H1 (cell line): Measurements from ENCODE around the gene SNX7. TPM values are rescaled to one million over a fixed set of nuclear protein-coding genes. Genes with fewer than 3 reads are reported as not detected.
A peak's percentile ranks its signal among the peaks of the same experiment; 100 is the strongest.

ENCODE experiments used
- CTCF ChIA-PET: fragments of 300-600 bp; sonication (Branson Sonifier 250); formaldehyde crosslinking; loops from one replicate; lab custom pipeline; 2021; ENCODE audit not compliant: partially characterized antibody; lab: Charles Lee
- POLR2A ChIA-PET: fragments of 300-600 bp; sonication (Branson Sonifier 250); formaldehyde crosslinking; loops from one replicate; lab custom pipeline; 2021; ENCODE audit warnings: inconsistent platforms; ENCODE audit not compliant: partially characterized antibody; lab: Charles Lee
- DNase-seq, 2 experiments: peaks; one replicate each; pipeline versions ENCODE4 v3.0.0 to v3.0.0-alpha.2; 2010 to 2022; ENCODE audit warnings: low spot score in 2 of 2, low read depth in 1 of 2, mixed read lengths in 1 of 2
- FAIRE-seq: peaks from 2 replicates; lab custom pipeline; 2011; peaks lifted over from hg19 to GRCh38; lab: Jason Lieb, UNC
- H2AFZ ChIP-seq: 2 replicates; pipeline ENCODE4 v1.8.1; 2012; ENCODE audit warnings: low read length, inconsistent platforms
- H2AK5ac ChIP-seq: 2 replicates; pipeline ENCODE4 v1.6.1; 2013; ENCODE audit warnings: low read depth, low read length
- H2BK120ac ChIP-seq: replicated peaks from 2 replicates; pipeline ENCODE3; 2013; ENCODE audit warnings: low read depth, low read length, inconsistent platforms
- H2BK12ac ChIP-seq: 2 replicates; pipeline ENCODE4 v1.6.1; 2013; ENCODE audit warnings: low read depth, low read length
- H2BK15ac ChIP-seq: 2 replicates; pipeline ENCODE4 v1.6.1; 2013; ENCODE audit warnings: low read length
- H2BK20ac ChIP-seq: 2 replicates; pipeline ENCODE4 v1.6.1; 2013; ENCODE audit warnings: low read length
- H2BK5ac ChIP-seq: 2 replicates; pipeline ENCODE4 v1.6.1; 2013; ENCODE audit warnings: low read depth, low read length
- H3K14ac ChIP-seq: 2 replicates; pipeline ENCODE4 v1.6.1; 2013; ENCODE audit warnings: inconsistent platforms; ENCODE audit not compliant: insufficient read length
- H3K18ac ChIP-seq: 2 replicates; pipeline ENCODE4 v1.6.1; 2013; ENCODE audit warnings: low read length; ENCODE audit errors: extremely low read depth
- H3K23ac ChIP-seq: 2 replicates; pipeline ENCODE4 v1.6.1; 2013; ENCODE audit warnings: inconsistent platforms; ENCODE audit not compliant: insufficient read length
- H3K23me2 ChIP-seq: 2 replicates; pipeline ENCODE4 v1.6.1; 2013; ENCODE audit warnings: low read depth, low read length
- H3K27ac ChIP-seq: 2 replicates; pipeline ENCODE4 v1.6.1; 2011; ENCODE audit warnings: low read depth, low read length, inconsistent platforms
- H3K27me3 ChIP-seq, 4 experiments: replicated peaks in 1 of 4; 1 replicate in 1 of 4; 2 replicates in 3 of 4; pipeline versions ENCODE4 v1.6.1 to v1.8.1; 2011 to 2013; ENCODE audit warnings: low read length in 3 of 4, mild to moderate bottlenecking in 3 of 4, inconsistent platforms in 2 of 4, mixed read lengths in 2 of 4, moderate library complexity in 1 of 4; ENCODE audit not compliant: control insufficient read depth in 3 of 4, insufficient read depth in 3 of 4; ENCODE audit errors: extremely low read depth in 1 of 4
- H3K36me3 ChIP-seq, 4 experiments: 2 replicates each; pipeline versions ENCODE4 v1.6.1 to v1.8.1; 2011 to 2013; ENCODE audit warnings: mild to moderate bottlenecking in 4 of 4, low read length in 3 of 4, moderate library complexity in 2 of 4, control low read depth in 1 of 4, inconsistent platforms in 1 of 4; ENCODE audit not compliant: insufficient read depth in 4 of 4, control insufficient read depth in 2 of 4
- H3K4ac ChIP-seq: replicated peaks from 2 replicates; pipeline ENCODE3; 2013; ENCODE audit warnings: low read length, low read depth, mixed read lengths, inconsistent platforms; ENCODE audit not compliant: insufficient read length
- H3K4me1 ChIP-seq, 4 experiments: replicated peaks in 1 of 4; 1 replicate in 1 of 4; 2 replicates in 3 of 4; pipeline versions ENCODE4 v1.6.1 to v1.8.1; 2011 to 2013; ENCODE audit warnings: low read length in 3 of 4, inconsistent platforms in 2 of 4, mixed read lengths in 1 of 4; ENCODE audit not compliant: insufficient read depth in 4 of 4, control insufficient read depth in 3 of 4
- H3K4me2 ChIP-seq, 2 experiments: 2 replicates each; pipeline versions ENCODE4 v1.6.1 to v1.8.1; 2011 to 2013; ENCODE audit warnings: low read depth in 2 of 2, low read length in 2 of 2, control low read depth in 1 of 2, inconsistent platforms in 1 of 2, mild to moderate bottlenecking in 1 of 2; ENCODE audit not compliant: insufficient read depth in 1 of 2
- H3K4me3 ChIP-seq, 4 experiments: fragments of 200-600, 300-600 bp in 1 of 4; sonication (generic), shearing (Covaris generic), sonication (Bioruptor Twin) in 1 of 4; 2 replicates each; pipeline versions ENCODE4 v1.5.1 to v1.8.1; 2011 to 2016; ENCODE audit warnings: low read length in 4 of 4, low read depth in 3 of 4, control low read depth in 2 of 4, inconsistent platforms in 2 of 4, mild to moderate bottlenecking in 2 of 4, mixed read lengths in 1 of 4, moderate library complexity in 1 of 4; ENCODE audit not compliant: insufficient read depth in 2 of 4; ENCODE audit errors: extremely low read depth in 1 of 4
- H3K56ac ChIP-seq: replicated peaks from 2 replicates; pipeline ENCODE3; 2013; ENCODE audit warnings: low read depth, mild to moderate bottlenecking, mixed read lengths, low read length, inconsistent platforms; ENCODE audit not compliant: insufficient read length
- H3K79me1 ChIP-seq: 2 replicates; pipeline ENCODE4 v1.6.1; 2013; ENCODE audit warnings: low read depth, low read length, control low read depth
- H3K79me2 ChIP-seq, 2 experiments: 2 replicates each; pipeline versions ENCODE4 v1.6.1 to v1.8.1; 2012 to 2013; ENCODE audit warnings: low read length in 2 of 2, mild to moderate bottlenecking in 2 of 2, inconsistent platforms in 1 of 2; ENCODE audit not compliant: insufficient read depth in 2 of 2, control insufficient read depth in 1 of 2
- H3K9ac ChIP-seq, 4 experiments: replicated peaks in 1 of 4; 1 replicate in 1 of 4; 2 replicates in 3 of 4; pipeline versions ENCODE4 v1.6.1 to v1.8.1; 2011 to 2013; ENCODE audit warnings: low read depth in 3 of 4, low read length in 3 of 4, control low read depth in 2 of 4, mild to moderate bottlenecking in 2 of 4, moderate library complexity in 2 of 4, inconsistent platforms in 1 of 4; ENCODE audit errors: extremely low read depth in 1 of 4
- H3K9me3 ChIP-seq, 2 experiments: 2 replicates each; pipeline versions ENCODE4 v1.6.1 to v1.8.1; 2012 to 2013; ENCODE audit warnings: mild to moderate bottlenecking in 2 of 2, moderate library complexity in 2 of 2, control low read depth in 1 of 2, inconsistent platforms in 1 of 2, low read depth in 1 of 2, low read length in 1 of 2, mixed read lengths in 1 of 2; ENCODE audit not compliant: insufficient read depth in 2 of 2
- H4K20me1 ChIP-seq, 2 experiments: replicated peaks in 1 of 2; 2 replicates each; pipeline versions ENCODE3 to v1.8.1; 2011 to 2013; ENCODE audit warnings: inconsistent platforms in 2 of 2, low read length in 2 of 2, mild to moderate bottlenecking in 1 of 2; ENCODE audit not compliant: insufficient read depth in 2 of 2, control insufficient read depth in 1 of 2
- H4K5ac ChIP-seq: 2 replicates; pipeline ENCODE4 v1.6.1; 2013; ENCODE audit warnings: low read length, low read depth, mixed read lengths, inconsistent platforms; ENCODE audit not compliant: insufficient read length
- H4K8ac ChIP-seq: 2 replicates; pipeline ENCODE4 v1.8.0; 2013; ENCODE audit warnings: mild to moderate bottlenecking, moderate library complexity, low read length, inconsistent platforms; ENCODE audit not compliant: insufficient read depth; ENCODE audit errors: extremely low read depth
- H4K91ac ChIP-seq: replicated peaks from 2 replicates; pipeline ENCODE3; 2013; ENCODE audit warnings: low read length, mixed read lengths, inconsistent platforms; ENCODE audit not compliant: insufficient read length
- MAFK ChIP-seq: IDR thresholded peaks from 2 replicates; pipeline ENCODE4 v1.6.1; 2012; ENCODE audit warnings: low read depth, mild to moderate bottlenecking, improper control_type of control experiment, low read length
- NRF1 ChIP-seq: IDR thresholded peaks from 2 replicates; pipeline ENCODE4 v1.6.1; 2011; ENCODE audit warnings: mild to moderate bottlenecking, low read depth, low read length, improper control_type of control experiment
- WGBS, 2 experiments: shearing (Covaris generic) in 1 of 2; methylation state at CpG; one replicate each; pipeline versions ENCODE4 v1.1.6 to v1.1.7; 2013 to 2015; ENCODE audit warnings: low lambda C conversion rate in 2 of 2, mixed read lengths in 2 of 2, inconsistent platforms in 1 of 2, low coverage in 1 of 2, missing lambda C conversion rate in 1 of 2; ENCODE audit not compliant: insufficient replicate concordance in 2 of 2, insufficient coverage in 1 of 2, insufficient read length in 1 of 2; ENCODE audit errors: extremely low coverage in 1 of 2, missing lambda C conversion rate in 1 of 2; 5-methylcytosine and 5-hydroxymethylcytosine counted together
- polyA plus RNA-seq, 7 experiments: library from polyadenylated mRNA; depleted of rRNA in 3 of 7; stranded (reverse) in 5 of 7; unstranded in 2 of 7; fragments of >200 nt in 5 of 7; fragments of 200-250 nt in 2 of 7; gene quantifications; 1 replicate in 5 of 7; 2 replicates in 1 of 7; 4 replicates in 1 of 7; pipeline versions ENCODE4 v1.2.1 to v1.2.3, GENCODE V29; 2011 to 2013; ENCODE audit warnings: missing spikeins in 2 of 7, mixed read lengths in 2 of 7
- total RNA-seq: library from RNA; stranded (reverse); fragmentation: NEBNext Ultra II Directional; extraction: Animal tissue kit (Norgen Biotek cat#: 25700); gene quantifications from 2 replicates; pipeline ENCODE4 v1.2.1, GENCODE V29; 2021

Gene SNX7
- total and polyA plus RNA-seq, 2 of the 8 experiments (the other 6 are each of a cell fraction or from before 2014, with no cell fraction given): 9.2 to 23.8 TPM

DNA sequence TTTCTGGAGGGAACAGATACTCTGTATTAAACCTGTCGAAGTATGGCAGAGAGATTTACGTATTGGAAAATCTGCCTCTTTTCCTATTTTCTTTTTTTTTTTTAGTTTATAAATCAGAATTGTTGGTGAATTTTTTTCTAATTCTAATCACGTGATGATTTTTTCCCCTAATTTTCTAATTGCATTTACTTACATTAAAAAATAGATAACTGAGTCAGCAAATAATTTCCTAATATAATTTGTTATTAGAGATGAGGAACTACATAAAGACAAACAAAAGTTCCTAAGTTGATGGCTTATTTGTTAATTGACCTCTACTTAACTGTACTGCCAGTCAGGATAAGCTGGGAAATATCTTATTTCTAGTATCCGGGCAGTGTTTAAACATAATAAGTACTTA, 34.6 kb downstream of the SNX7 start:
- H3K23ac ChIP-seq: no peak overlapping the region
- H2BK20ac ChIP-seq: no peak overlapping the region
- no peak overlapping the region for H2AFZ ChIP-seq
- H2BK5ac ChIP-seq: no peak overlapping the region
- no peak overlapping the region for H4K91ac ChIP-seq
- no peaks in the 10 kb centered on the region for H3K9me3 ChIP-seq
- H3K56ac ChIP-seq: no peak overlapping the region
- H3K4me3 ChIP-seq: no peak overlapping the region
- no peaks in the 10 kb centered on the region for H3K36me3 ChIP-seq
- FAIRE-seq: no peak
- POLR2A ChIA-PET: no interaction called here
- H3K27ac ChIP-seq: no peak overlapping the region
- H3K4ac ChIP-seq: no peak overlapping the region
- H3K14ac ChIP-seq: no peak overlapping the region
- no peak overlapping the region for H2BK12ac ChIP-seq
- no peaks in the 10 kb centered on the region; the same call in 1 of the 2 replicates for H3K23me2 ChIP-seq
- no peak for DNase-seq
- H4K5ac ChIP-seq: no peak overlapping the region
- no peak overlapping the region for H3K9ac ChIP-seq
- no peaks in the 10 kb centered on the region for H3K79me1 ChIP-seq
- no peaks in the 10 kb centered on the region for H3K4me1 ChIP-seq
- no peak overlapping the region for H3K18ac ChIP-seq
- H2BK15ac ChIP-seq: no peak overlapping the region
- CTCF ChIA-PET: interaction anchor here (1.6 kb wide), 1 partner anchor 23 kb away, joined by 5 read pairs; no protein-coding TSS in a partner anchor
- H4K20me1 ChIP-seq: no peaks in the 10 kb centered on the region
- H3K27me3 ChIP-seq: no peaks in the 10 kb centered on the region
- H2AK5ac ChIP-seq: no peak overlapping the region
- no peak overlapping the region for H3K4me2 ChIP-seq
- H4K8ac ChIP-seq: no peak overlapping the region
- 84% methylated on average over 4 of the region's 4 CpGs; no CpG with 5 or more reads in 1 of the 2 experiments for WGBS, 2 experiments
- TF ChIP-seq NRF1 (no peak), MAFK (peak; percentile 16; the same call in 1 of the 2 replicates)
- no peak overlapping the region for H2BK120ac ChIP-seq
- no peaks in the 10 kb centered on the region for H3K79me2 ChIP-seq
